Fibroblast of pulmonary artery (primary cell): ENCODE data around the gene CCDC13.

ENCODE experiments used
- DNase-seq: peaks from one replicate; pipeline ENCODE4 v3.0.0-alpha.2; 2010; ENCODE audit warnings: low read depth
- H3K4me3 ChIP-seq: replicated peaks from 2 replicates; pipeline ENCODE4 v1.5.1; 2011; ENCODE audit warnings: low read depth, mild to moderate bottlenecking, control low read depth, low read length, moderate library complexity
- CTCF ChIP-seq: IDR thresholded peaks from 2 replicates; pipeline ENCODE4 v1.5.1; 2011; ENCODE audit warnings: mild to moderate bottlenecking, control low read depth, low read length, inconsistent platforms; ENCODE audit errors: missing control alignments

The CCDC13 gene

GRCh38 chr3:42772670-42773408, at the start of gene CCDC13:
Gene CCDC13, minus strand, starts transcription at chr3:42773253. Its CDS starts 14,908 bp downstream, at chr3:42758345.
- peak within 1 kb of the TSS; percentile 60 for H3K4me3 ChIP-seq
- DNase-seq, result peak; percentile 93
- no peak for TF ChIP-seq CTCF

- no peak for DNase-seq
- no peak for TF ChIP-seq CTCF
- no peak overlapping the region for H3K4me3 ChIP-seq
Measured at GRCh38 chr3:42822828-42823227, 49.8 kb upstream of the CCDC13 start.

GRCh38 chr3:42820746-42821051, 47.6 kb upstream of the CCDC13 start:
- DNase-seq, result no peak
- TF ChIP-seq CTCF, result no peak
- no peak overlapping the region for H3K4me3 ChIP-seq

- H3K4me3 ChIP-seq, result no peak overlapping the region
- DNase-seq, result no peak
- TF ChIP-seq CTCF, result no peak
Measured at GRCh38 chr3:42819351-42819965, 46.4 kb upstream of the CCDC13 start.

- H3K4me3 ChIP-seq, result no peak overlapping the region
- DNase-seq, result no peak
- no peak for TF ChIP-seq CTCF
Measured at GRCh38 chr3:42815826-42816225, 42.8 kb upstream of the CCDC13 start.

- no peak for DNase-seq
- TF ChIP-seq CTCF, result no peak
Measured at GRCh38 chr3:42814914-42815507, 42.0 kb upstream of the CCDC13 start.

More at GRCh38 chr3:42814914-42815507, 42.0 kb upstream of the CCDC13 start:
- H3K4me3 ChIP-seq, result no peak overlapping the region
